K562 (cell line): Measurements from ENCODE around the gene TBP. TPM values are rescaled to one million over a fixed set of nuclear protein-coding genes. Genes with fewer than 3 reads are reported as not detected.

Source experiments
- ATF4 ChIP-seq: fragments of 450-650 bp; formaldehyde crosslinking; IDR thresholded peaks from 2 replicates; pipeline ENCODE4 v1.4.0; 2022; ENCODE audit warnings: mild to moderate bottlenecking, moderate library complexity
- CLOCK ChIP-seq: fragments of 250-450 bp; sonication (Bioruptor Pico); IDR thresholded peaks from 2 replicates; pipeline ENCODE4 v1.4.0; 2020; ENCODE audit warnings: mild to moderate bottlenecking, moderate library complexity, borderline replicate concordance
- FOXP1 ChIP-seq: sonication (generic); formaldehyde crosslinking; IDR thresholded peaks from 2 replicates; pipeline ENCODE4 v1.8.0; 2022; ENCODE audit warnings: mild to moderate bottlenecking, missing genetic modification reagents
- HNRNPK ChIP-seq: fragments of 200-400 bp; formaldehyde crosslinking; IDR thresholded peaks from one replicate; pipeline ENCODE4 v1.6.1; 2018; ENCODE audit warnings: mild to moderate bottlenecking, low read depth, low read length; ENCODE audit not compliant: poor library complexity, severe bottlenecking
- MEIS2 ChIP-seq: fragments of 450-650 bp; IDR thresholded peaks from 2 replicates; pipeline ENCODE4 v1.6.1; 2014; ENCODE audit warnings: mild to moderate bottlenecking; ENCODE audit not compliant: partially characterized antibody
- NCOA6 ChIP-seq: fragments of 450-650 bp; IDR thresholded peaks from 2 replicates; pipeline ENCODE4 v1.6.1; 2017; ENCODE audit warnings: mild to moderate bottlenecking
- PHB ChIP-seq: fragments of 250-450 bp; sonication (Bioruptor Pico); IDR thresholded peaks from 2 replicates; pipeline ENCODE4 v1.5.0; 2021
- PHF20 ChIP-seq: fragments of 450-650 bp; IDR thresholded peaks from 2 replicates; pipeline ENCODE4 v1.6.1; 2018; ENCODE audit not compliant: partially characterized antibody
- PRPF4 ChIP-seq: fragments of 200-400 bp; formaldehyde crosslinking; IDR thresholded peaks from one replicate; pipeline ENCODE4 v1.6.1; 2017; ENCODE audit warnings: low read length, low read depth, mild to moderate bottlenecking; ENCODE audit not compliant: insufficient read depth, poor library complexity, severe bottlenecking
- SMAD1 ChIP-seq: fragments of 150-350 bp; IDR thresholded peaks from 2 replicates; pipeline ENCODE4 v1.6.1; 2014; ENCODE audit warnings: low read length, low read depth; ENCODE audit not compliant: partially characterized antibody
- SMAD2 ChIP-seq: fragments of 150-350 bp; IDR thresholded peaks from 2 replicates; pipeline ENCODE4 v1.6.1; 2014; ENCODE audit warnings: low read depth, mild to moderate bottlenecking, low read length
- ZNF395 ChIP-seq: fragments of 200-800 bp; sonication (Bioruptor generic); IDR thresholded peaks from 2 replicates; pipeline ENCODE4 v1.6.1; 2017; ENCODE audit warnings: missing genetic modification characterization, missing compliant biosample characterization
- ZNF511 ChIP-seq: sonication (generic); formaldehyde crosslinking; IDR thresholded peaks from 2 replicates; pipeline ENCODE4 v1.8.0; 2022; ENCODE audit warnings: mild to moderate bottlenecking, missing genetic modification reagents
- polyA plus RNA-seq, 8 experiments: library from polyadenylated mRNA; depleted of rRNA in 4 of 8; stranded (reverse) in 5 of 8; unstranded in 3 of 8; fragments of >200 nt; fragmentation: Nextera tagmentation in 2 of 8; fragmentation: Illumina TruSeq in 1 of 8; extraction: Ambion mirVana in 2 of 8; extraction: Trizol in 1 of 8; gene quantifications; 2 replicates each; pipeline versions ENCODE4 v1.2.1 to v1.2.3, GENCODE V29; 2011 to 2014; ENCODE audit warnings: inconsistent platforms in 1 of 8, missing spikeins in 1 of 8
- total RNA-seq, 7 experiments: library from RNA; depleted of rRNA in 6 of 7; stranded (reverse); fragments of >200 nt in 6 of 7; fragmentation: Illumina TruSeq in 2 of 7; extraction: Trizol in 2 of 7; gene quantifications; 2 replicates each; pipeline versions ENCODE4 v1.2.1 to v1.2.3, GENCODE V29; 2011 to 2021; ENCODE audit warnings: low replicate concordance in 1 of 7

Gene TBP
- total and polyA plus RNA-seq, 9 of the 15 experiments (the other 6 are each of a cell fraction or from before 2014, with no cell fraction given), result 28.5 to 86.1 (median 39.5) TPM

- TF ChIP-seq MEIS2 (peak; percentile 47), PHB (CRISPR knock-in tag) (0 out of 2 replicates have a peak, but pooled peaks have one; percentile 70), FOXP1 (CRISPR knock-in tag) (peak; percentile 92), SMAD2 (no peak), SMAD1 (peak; percentile 86), CLOCK (CRISPR knock-in tag) (no peak), ZNF395 (CRISPR knock-in tag) (0 out of 2 replicates have a peak, but pooled peaks have one; percentile 50), HNRNPK (no peak), ZNF511 (peak; percentile 84), NCOA6 (no peak), PRPF4 (peak; percentile 55), ATF4 (CRISPR knock-in tag) (peak; percentile 40; the same call in 1 of the 2 replicates), PHF20 (peak; percentile 92)
Measured at GRCh38 chr6:170552765-170553533, 1.2 kb upstream of the TBP start, which contains the start of gene PSMB1 (continued).
